HCT116 (cell line): ENCODE results near the gene GTPBP2. TPM values are rescaled to one million over a fixed set of nuclear protein-coding genes. Genes with fewer than 3 reads are reported as not detected.

ENCODE experiments used
- ATAC-seq: fragments of 200-7000 bp; cut with Tn5 transposase; 2 replicates; pipeline ENCODE4 v1.9.1; 2020; ENCODE audit warnings: mild to moderate bottlenecking, moderate library complexity
- BruUV-seq: library from RNA; stranded (reverse); fragments of 400-500 nt; replicated peaks from 2 replicates; lab custom pipeline; 2021; lab: Mats Ljungman, UMichigan
- CTCF ChIA-PET: fragments of 300-600 bp; sonication (Branson Sonifier 250); formaldehyde crosslinking; loops from one replicate; lab custom pipeline; 2021; ENCODE audit warnings: antibody characterized with exemption; lab: Charles Lee
- POLR2A ChIA-PET: fragments of 300-600, 350-600 bp; sonication (Branson Sonifier 250); formaldehyde crosslinking; loops from one replicate; lab custom pipeline; 2021; ENCODE audit warnings: antibody characterized with exemption; lab: Charles Lee
- RAD21 ChIA-PET, 2 experiments: fragments of 300-600 bp; sonication (Branson Sonifier 250); formaldehyde crosslinking; loops; one replicate each; lab custom pipeline; 2023; ENCODE audit warnings: low total read pairs in 2 of 2; ENCODE audit not compliant: uncharacterized antibody in 2 of 2, unreplicated experiment in 2 of 2, low non-redundant PET in 1 of 2; lab: Charles Lee
- DNase-seq: peaks from one replicate; pipeline ENCODE4 v3.0.0-alpha.2; 2010; ENCODE audit warnings: low read depth, low spot score
- H2AFZ ChIP-seq: fragments of 200-600 bp; shearing (Covaris generic), sonication (generic); 2 replicates; pipeline ENCODE4 v1.6.1; 2017; ENCODE audit warnings: low read depth, mixed run types, mixed read lengths, antibody characterized with exemption, low read length; ENCODE audit not compliant: poor library complexity, severe bottlenecking
- H3K27ac ChIP-seq: 2 replicates; pipeline ENCODE4 v1.5.1; 2012; ENCODE audit warnings: low read depth, low read length
- H3K27me3 ChIP-seq: fragments of 200-600 bp; sonication (generic); 2 replicates; pipeline ENCODE4 v1.6.1; 2016; ENCODE audit warnings: mixed run types, low read length, mixed read lengths; ENCODE audit not compliant: insufficient read depth
- H3K36me3 ChIP-seq, 2 experiments: fragments of 200-500 bp in 1 of 2; fragments of 200-600 bp in 1 of 2; sonication (Bioruptor generic) in 1 of 2; sonication (generic) in 1 of 2; 2 replicates each; pipeline versions ENCODE4 v1.5.1 to v1.6.1; 2014 to 2016; ENCODE audit warnings: low read length in 2 of 2, inconsistent platforms in 1 of 2, mixed read lengths in 1 of 2, mixed run types in 1 of 2; ENCODE audit not compliant: insufficient read depth in 2 of 2, control insufficient read depth in 1 of 2
- H3K4me1 ChIP-seq, 2 experiments: fragments of 200-600 bp in 1 of 2; sonication (generic) in 1 of 2; 2 replicates each; pipeline versions ENCODE4 v1.5.1 to v1.6.1; 2012 to 2017; ENCODE audit warnings: low read length in 2 of 2, inconsistent platforms in 1 of 2, mild to moderate bottlenecking in 1 of 2, mixed read lengths in 1 of 2, mixed run types in 1 of 2, moderate library complexity in 1 of 2; ENCODE audit not compliant: insufficient read depth in 2 of 2, control insufficient read depth in 1 of 2
- H3K4me2 ChIP-seq: fragments of 200-600 bp; sonication (generic); 2 replicates; pipeline ENCODE4 v1.6.1; 2017; ENCODE audit warnings: mixed run types, low read length, mixed read lengths
- H3K4me3 ChIP-seq, 2 experiments: fragments of 200-600 bp in 1 of 2; sonication (generic) in 1 of 2; replicated peaks in 1 of 2; 2 replicates each; pipeline ENCODE4 v1.5.1; 2011 to 2016; ENCODE audit warnings: low read length in 2 of 2, control low read depth in 1 of 2, low read depth in 1 of 2, mild to moderate bottlenecking in 1 of 2, mixed read lengths in 1 of 2, mixed run types in 1 of 2
- H3K79me2 ChIP-seq: fragments of 200-600 bp; sonication (generic); 2 replicates; pipeline ENCODE4 v1.6.1; 2017; ENCODE audit warnings: mild to moderate bottlenecking, mixed run types, low read length, moderate library complexity, mixed read lengths; ENCODE audit not compliant: insufficient read depth
- H3K9ac ChIP-seq: fragments of 200-600 bp; sonication (generic); 2 replicates; pipeline ENCODE4 v1.6.1; 2016; ENCODE audit warnings: low read length, mixed read lengths
- H3K9me2 ChIP-seq: fragments of 200-600 bp; sonication (generic), shearing (Covaris generic); 2 replicates; pipeline ENCODE4 v1.6.1; 2017; ENCODE audit warnings: mixed run types, mild to moderate bottlenecking, moderate library complexity; ENCODE audit not compliant: insufficient read depth
- H3K9me3 ChIP-seq, 2 experiments: fragments of 200-500 bp in 1 of 2; fragments of 200-600 bp in 1 of 2; sonication (Bioruptor generic) in 1 of 2; sonication (generic) in 1 of 2; 2 replicates each; pipeline ENCODE4 v1.6.1; 2014 to 2017; ENCODE audit warnings: low read length in 2 of 2, mixed read lengths in 2 of 2, inconsistent platforms in 1 of 2, low read depth in 1 of 2, mild to moderate bottlenecking in 1 of 2, mixed run types in 1 of 2, moderate library complexity in 1 of 2; ENCODE audit not compliant: control insufficient read depth in 1 of 2, insufficient read depth in 1 of 2
- H4K20me1 ChIP-seq: fragments of 200-600 bp; sonication (generic), shearing (Covaris generic); 2 replicates; pipeline ENCODE4 v1.6.1; 2017; ENCODE audit warnings: mixed run types, mild to moderate bottlenecking, moderate library complexity; ENCODE audit not compliant: insufficient read depth
- CBX3 ChIP-seq: IDR thresholded peaks from 2 replicates; pipeline ENCODE4 v1.6.1; 2012; ENCODE audit warnings: low read depth
- CEBPB ChIP-seq: IDR thresholded peaks from 2 replicates; pipeline ENCODE4 v1.6.1; 2012; ENCODE audit warnings: low read depth
- ELF1 ChIP-seq: IDR thresholded peaks from 2 replicates; pipeline ENCODE4 v1.6.1; 2012; ENCODE audit warnings: low read depth, borderline replicate concordance
- EZH2 ChIP-seq: fragments of 200-600 bp; sonication (generic); IDR thresholded peaks from 2 replicates; pipeline ENCODE4 v1.6.1; 2017; ENCODE audit warnings: antibody characterized with exemption, mixed run types
- EZH2phosphoT487 ChIP-seq: fragments of 200-600 bp; IDR thresholded peaks from 2 replicates; pipeline ENCODE4 v1.6.1; 2018; ENCODE audit warnings: antibody characterized with exemption, borderline replicate concordance
- POLR2AphosphoS5 ChIP-seq: IDR thresholded peaks from 2 replicates; pipeline ENCODE4 v1.6.1; 2011; ENCODE audit warnings: mild to moderate bottlenecking, low read depth, low read length, moderate library complexity
- RAD21 ChIP-seq: IDR thresholded peaks from 2 replicates; pipeline ENCODE4 v1.6.1; 2012; ENCODE audit warnings: low read depth, mild to moderate bottlenecking
- SP1 ChIP-seq: IDR thresholded peaks from 2 replicates; pipeline ENCODE4 v1.6.1; 2012; ENCODE audit warnings: low read depth
- SRF ChIP-seq: IDR thresholded peaks from 2 replicates; pipeline ENCODE4 v1.6.1; 2012; ENCODE audit warnings: low read depth
- TCF7L2 ChIP-seq: IDR thresholded peaks from 2 replicates; pipeline ENCODE4 v1.7.0; 2011; ENCODE audit warnings: borderline replicate concordance, inconsistent platforms; ENCODE audit not compliant: insufficient read depth, insufficient read length; ENCODE audit errors: extremely low read depth
- ZFX ChIP-seq: fragments of 450-650 bp; IDR thresholded peaks from 2 replicates; pipeline ENCODE4 v1.6.1; 2017
- ZNF274 ChIP-seq: fragments of 200-500 bp; sonication (Bioruptor generic); IDR thresholded peaks from 2 replicates; pipeline ENCODE4 v1.6.1; 2014; ENCODE audit warnings: mild to moderate bottlenecking, low read depth, low read length, inconsistent platforms
- intact Hi-C: fragments of 100-400 bp; cut with micrococcal nuclease; formaldehyde crosslinking; loops from 2 replicates; pipeline ENCODE4 v1.10.0; 2022
- total RNA-seq: library from RNA; stranded (reverse); gene quantifications from one replicate; pipeline ENCODE4 v1.2.1, GENCODE V29; 2021; ENCODE audit not compliant: unreplicated experiment
- TF ChIP-seq, protein P1 (sequence below): IDR thresholded peaks from 2 replicates; pipeline ENCODE4 v1.6.1; 2012; ENCODE audit warnings: low read depth

GTPBP2 gene
- total RNA-seq, 1 experiment from 2014 or later, result 98.0 TPM

DNA sequence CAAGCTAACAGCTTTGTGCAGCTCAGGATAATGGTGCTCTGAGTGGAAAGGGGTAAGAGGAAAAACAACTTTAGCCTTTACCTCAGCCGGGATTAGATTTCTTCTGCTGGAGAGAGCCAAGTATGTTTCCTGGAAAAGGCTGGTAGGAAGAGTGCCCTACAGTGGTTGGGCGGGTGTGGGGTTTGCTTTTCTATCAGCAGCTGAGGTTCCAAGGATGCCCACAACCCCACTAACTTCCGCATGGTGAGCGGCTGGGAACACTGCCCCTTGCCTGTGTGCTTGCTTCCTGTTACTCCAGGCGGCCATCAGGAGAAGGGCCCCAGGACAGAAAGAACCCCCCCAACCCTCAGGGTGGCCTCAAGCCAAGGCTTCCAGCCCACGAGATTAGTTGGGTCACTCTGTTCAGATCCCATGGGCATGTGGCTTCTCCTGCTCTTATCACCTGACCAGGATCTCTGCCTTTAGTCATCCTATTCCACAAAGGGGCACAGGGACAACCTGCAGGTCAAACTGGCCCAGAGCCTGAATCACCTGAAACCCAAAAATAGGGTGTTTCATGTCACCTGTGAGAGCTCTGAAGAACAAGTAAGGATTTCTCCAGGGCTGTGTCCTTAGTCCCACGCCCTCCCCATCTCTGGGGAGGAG lies 48.0 kb upstream of the GTPBP2 start:
- Histone ChIP-seq H3K27me3 (no peaks in the 10 kb centered on the region), H3K4me3 (no peak overlapping the region), H3K9me2 (no peaks in the 10 kb centered on the region), H3K9me3 (no peaks in the 10 kb centered on the region), H3K36me3 (peaks cover 38 to 52% of the 10 kb centered on the region in 2 experiments), H3K27ac (no peak overlapping the region), H2AFZ (no peak overlapping the region), H3K9ac (no peak overlapping the region), H4K20me1 (no peaks in the 10 kb centered on the region), H3K4me2 (no peak overlapping the region), H3K79me2 (peaks cover 28% of the 10 kb centered on the region), H3K4me1 (no peaks in the 10 kb centered on the region)
- TF ChIP-seq, protein P1, sequence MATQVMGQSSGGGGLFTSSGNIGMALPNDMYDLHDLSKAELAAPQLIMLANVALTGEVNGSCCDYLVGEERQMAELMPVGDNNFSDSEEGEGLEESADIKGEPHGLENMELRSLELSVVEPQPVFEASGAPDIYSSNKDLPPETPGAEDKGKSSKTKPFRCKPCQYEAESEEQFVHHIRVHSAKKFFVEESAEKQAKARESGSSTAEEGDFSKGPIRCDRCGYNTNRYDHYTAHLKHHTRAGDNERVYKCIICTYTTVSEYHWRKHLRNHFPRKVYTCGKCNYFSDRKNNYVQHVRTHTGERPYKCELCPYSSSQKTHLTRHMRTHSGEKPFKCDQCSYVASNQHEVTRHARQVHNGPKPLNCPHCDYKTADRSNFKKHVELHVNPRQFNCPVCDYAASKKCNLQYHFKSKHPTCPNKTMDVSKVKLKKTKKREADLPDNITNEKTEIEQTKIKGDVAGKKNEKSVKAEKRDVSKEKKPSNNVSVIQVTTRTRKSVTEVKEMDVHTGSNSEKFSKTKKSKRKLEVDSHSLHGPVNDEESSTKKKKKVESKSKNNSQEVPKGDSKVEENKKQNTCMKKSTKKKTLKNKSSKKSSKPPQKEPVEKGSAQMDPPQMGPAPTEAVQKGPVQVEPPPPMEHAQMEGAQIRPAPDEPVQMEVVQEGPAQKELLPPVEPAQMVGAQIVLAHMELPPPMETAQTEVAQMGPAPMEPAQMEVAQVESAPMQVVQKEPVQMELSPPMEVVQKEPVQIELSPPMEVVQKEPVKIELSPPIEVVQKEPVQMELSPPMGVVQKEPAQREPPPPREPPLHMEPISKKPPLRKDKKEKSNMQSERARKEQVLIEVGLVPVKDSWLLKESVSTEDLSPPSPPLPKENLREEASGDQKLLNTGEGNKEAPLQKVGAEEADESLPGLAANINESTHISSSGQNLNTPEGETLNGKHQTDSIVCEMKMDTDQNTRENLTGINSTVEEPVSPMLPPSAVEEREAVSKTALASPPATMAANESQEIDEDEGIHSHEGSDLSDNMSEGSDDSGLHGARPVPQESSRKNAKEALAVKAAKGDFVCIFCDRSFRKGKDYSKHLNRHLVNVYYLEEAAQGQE, result no peak
- no peak for TF ChIP-seq ELF1
- ChIA-PET POLR2A (no interaction called here), RAD21 (no interaction called here), CTCF (interaction anchor here (3.6 kb wide), 1 partner anchor 10 kb away, joined by 13 read pairs; no protein-coding TSS in a partner anchor)
- no TSS peak for BruUV-seq
- intact Hi-C loops, result no loop called here
- DNase-seq, result no peak
- no peak for ATAC-seq

DNA sequence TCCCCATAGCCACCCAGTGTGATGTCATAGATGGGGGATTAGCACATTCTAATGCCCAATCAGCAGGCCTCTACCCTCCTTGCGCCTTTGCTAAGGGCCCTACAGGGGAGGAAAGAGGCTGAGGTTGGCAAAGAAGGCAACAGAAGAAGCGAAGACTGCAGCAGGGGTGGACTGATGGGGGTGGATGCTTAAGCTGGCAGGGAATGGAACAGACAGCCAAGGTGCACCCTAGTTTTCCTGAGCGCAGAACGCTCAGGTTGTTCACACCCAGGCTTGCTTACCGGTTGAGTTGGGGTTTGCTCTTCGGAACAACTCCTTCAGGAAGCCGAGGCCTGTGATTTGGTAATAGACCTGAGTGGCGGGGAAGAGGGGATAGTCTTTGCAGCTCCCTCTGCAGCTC lies 45.9 kb upstream of the GTPBP2 start:
- ChIA-PET RAD21 (no interaction called here), POLR2A (no interaction called here), CTCF (no interaction called here)
- Histone ChIP-seq H3K4me2 (no peak overlapping the region), H3K27me3 (no peaks in the 10 kb centered on the region), H3K9me3 (no peaks in the 10 kb centered on the region), H2AFZ (no peak overlapping the region), H3K9me2 (no peaks in the 10 kb centered on the region), H3K9ac (no peak overlapping the region), H3K79me2 (peaks cover 8% of the 10 kb centered on the region; the same call in 1 of the 2 replicates), H3K4me3 (no peak overlapping the region), H3K27ac (no peak overlapping the region), H3K4me1 (peaks cover 0 to 3% of the 10 kb centered on the region in 2 experiments; a peak in 2 of 4 replicates), H3K36me3 (peaks cover 36 to 57% of the 10 kb centered on the region in 2 experiments), H4K20me1 (no peaks in the 10 kb centered on the region)
- intact Hi-C loops, result no loop called here
- DNase-seq, result no peak
- BruUV-seq, result no TSS peak
- ATAC-seq, result no peak
- TF ChIP-seq SP1 (no peak), ZFX (no peak), SRF (no peak), CEBPB (no peak), ZNF274 (no peak), TCF7L2 (no peak), EZH2 (no peak), POLR2AphosphoS5 (no peak), ELF1 (no peak), RAD21 (no peak), EZH2phosphoT487 (no peak), CBX3 (no peak)
- TF ChIP-seq, protein P1, result no peak
